Neural progenitor cell (in vitro differentiated cells): ENCODE results near the gene VGLL3.

ENCODE experiments used
- EZH2phosphoT487 ChIP-seq: fragments of 200-600 bp; sonication (generic); IDR thresholded peaks from 2 replicates; pipeline ENCODE4 v1.6.1; 2017; ENCODE audit warnings: antibody characterized with exemption
- TF ChIP-seq, protein P1 (sequence below): fragments of 200-600 bp; sonication (generic); IDR thresholded peaks from 2 replicates; pipeline ENCODE4 v1.5.1; 2017; ENCODE audit warnings: antibody characterized with exemption, mild to moderate bottlenecking

DNA sequence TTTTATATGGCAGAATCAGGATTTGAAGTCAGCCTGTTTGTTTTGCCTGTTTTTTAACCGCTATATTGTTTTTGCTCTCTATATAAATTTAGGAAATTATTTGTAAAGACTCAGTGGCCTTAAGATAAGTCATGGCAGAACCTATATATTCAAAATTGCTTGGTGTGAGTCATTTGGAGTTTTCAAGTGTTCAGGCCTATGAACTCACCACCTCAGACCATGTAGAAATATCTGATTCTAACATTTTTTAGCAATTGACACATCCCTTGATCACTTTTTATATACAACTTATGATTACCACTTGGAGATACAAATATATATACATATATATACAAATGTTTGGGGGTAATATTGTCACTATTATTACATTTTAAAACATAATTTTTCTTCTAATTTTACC lies 95.7 kb downstream of the VGLL3 start:
- TF ChIP-seq, protein P1, sequence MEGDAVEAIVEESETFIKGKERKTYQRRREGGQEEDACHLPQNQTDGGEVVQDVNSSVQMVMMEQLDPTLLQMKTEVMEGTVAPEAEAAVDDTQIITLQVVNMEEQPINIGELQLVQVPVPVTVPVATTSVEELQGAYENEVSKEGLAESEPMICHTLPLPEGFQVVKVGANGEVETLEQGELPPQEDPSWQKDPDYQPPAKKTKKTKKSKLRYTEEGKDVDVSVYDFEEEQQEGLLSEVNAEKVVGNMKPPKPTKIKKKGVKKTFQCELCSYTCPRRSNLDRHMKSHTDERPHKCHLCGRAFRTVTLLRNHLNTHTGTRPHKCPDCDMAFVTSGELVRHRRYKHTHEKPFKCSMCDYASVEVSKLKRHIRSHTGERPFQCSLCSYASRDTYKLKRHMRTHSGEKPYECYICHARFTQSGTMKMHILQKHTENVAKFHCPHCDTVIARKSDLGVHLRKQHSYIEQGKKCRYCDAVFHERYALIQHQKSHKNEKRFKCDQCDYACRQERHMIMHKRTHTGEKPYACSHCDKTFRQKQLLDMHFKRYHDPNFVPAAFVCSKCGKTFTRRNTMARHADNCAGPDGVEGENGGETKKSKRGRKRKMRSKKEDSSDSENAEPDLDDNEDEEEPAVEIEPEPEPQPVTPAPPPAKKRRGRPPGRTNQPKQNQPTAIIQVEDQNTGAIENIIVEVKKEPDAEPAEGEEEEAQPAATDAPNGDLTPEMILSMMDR = no peak
- no peak for TF ChIP-seq EZH2phosphoT487
